Measurements from ENCODE around the gene MYZAP.

Gene MYZAP

GRCh38 chr15:57591822-57592367 is at the start of gene MYZAP:
TSS of gene MYZAP (plus strand) at chr15:57591904. CDS start at chr15:57592035, 131 bp downstream.
- DNase-seq (ENCODE audit: extremely low read depth, low read depth) = no peak
- H3K4me3 ChIP-seq (replicated peaks; ENCODE audit: low read depth, low read length) = peak within 1 kb of the TSS; percentile 38
- no peak for TF ChIP-seq CTCF (IDR thresholded peaks at IDR 0.05; ENCODE audit: low read depth, low read length, missing control alignments)

GRCh38 chr15:57542505-57542817 is 49.2 kb upstream of the MYZAP start:
- TF ChIP-seq CTCF (IDR thresholded peaks at IDR 0.05; ENCODE audit: low read depth, low read length, missing control alignments) = no peak
- no peak overlapping the region for H3K4me3 ChIP-seq (replicated peaks; ENCODE audit: low read depth, low read length)
- no peak for DNase-seq (ENCODE audit: extremely low read depth, low read depth)

- no peak for TF ChIP-seq CTCF (IDR thresholded peaks at IDR 0.05; ENCODE audit: low read depth, low read length, missing control alignments)
Measured at GRCh38 chr15:57544848-57545480, 46.7 kb upstream of the MYZAP start.

GRCh38 chr15:57545995-57546394 is 45.7 kb upstream of the MYZAP start:
- H3K4me3 ChIP-seq (replicated peaks; ENCODE audit: low read depth, low read length) = no peak overlapping the region

More at GRCh38 chr15:57544848-57545480, 46.7 kb upstream of the MYZAP start:
- no peak for DNase-seq (ENCODE audit: extremely low read depth, low read depth)
- H3K4me3 ChIP-seq (replicated peaks; ENCODE audit: low read depth, low read length) = no peak overlapping the region

GRCh38 chr15:57547243-57547755 is 44.4 kb upstream of the MYZAP start:
- no peak for DNase-seq (ENCODE audit: extremely low read depth, low read depth)
- no peak for TF ChIP-seq CTCF (IDR thresholded peaks at IDR 0.05; ENCODE audit: low read depth, low read length, missing control alignments)
- no peak overlapping the region for H3K4me3 ChIP-seq (replicated peaks; ENCODE audit: low read depth, low read length)

More at GRCh38 chr15:57545995-57546394, 45.7 kb upstream of the MYZAP start:
- DNase-seq (ENCODE audit: extremely low read depth, low read depth) = no peak
- TF ChIP-seq CTCF (IDR thresholded peaks at IDR 0.05; ENCODE audit: low read depth, low read length, missing control alignments) = no peak

GRCh38 chr15:57548351-57548750 is 43.4 kb upstream of the MYZAP start:
- no peak overlapping the region for H3K4me3 ChIP-seq (replicated peaks; ENCODE audit: low read depth, low read length)
- TF ChIP-seq CTCF (IDR thresholded peaks at IDR 0.05; ENCODE audit: low read depth, low read length, missing control alignments) = no peak
- no peak for DNase-seq (ENCODE audit: extremely low read depth, low read depth)
